HG03039 (cell line): ENCODE results near the gene TTC7B.

ENCODE experiments used
- ATAC-seq: cut with Tn5 transposase; IDR thresholded peaks from one replicate; pipeline ENCODE4 v1.9.1; 2021; ENCODE audit warnings: mild to moderate bottlenecking, moderate library complexity; ENCODE audit not compliant: unreplicated experiment

Gene TTC7B

DNA sequence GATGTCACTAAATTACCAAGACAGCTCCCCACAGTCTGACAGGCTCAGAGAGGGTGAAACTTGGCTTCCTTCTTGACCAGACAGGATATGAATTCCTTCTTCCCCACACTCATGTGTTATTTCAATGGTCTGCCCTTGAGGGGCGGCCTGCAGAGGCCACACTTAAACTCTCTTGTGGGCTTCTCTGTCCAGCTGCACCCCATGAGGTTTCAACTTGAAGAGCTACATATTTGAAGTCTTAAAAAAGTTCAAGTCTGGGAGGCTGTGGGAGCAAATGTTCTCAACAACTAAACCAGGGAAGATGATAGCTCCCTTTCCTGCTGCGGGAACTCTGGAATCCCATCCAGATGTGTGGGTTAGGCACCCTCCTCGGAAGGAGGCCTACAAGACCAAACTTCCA, 98.3 kb downstream of the TTC7B start:
- no peak for ATAC-seq

DNA sequence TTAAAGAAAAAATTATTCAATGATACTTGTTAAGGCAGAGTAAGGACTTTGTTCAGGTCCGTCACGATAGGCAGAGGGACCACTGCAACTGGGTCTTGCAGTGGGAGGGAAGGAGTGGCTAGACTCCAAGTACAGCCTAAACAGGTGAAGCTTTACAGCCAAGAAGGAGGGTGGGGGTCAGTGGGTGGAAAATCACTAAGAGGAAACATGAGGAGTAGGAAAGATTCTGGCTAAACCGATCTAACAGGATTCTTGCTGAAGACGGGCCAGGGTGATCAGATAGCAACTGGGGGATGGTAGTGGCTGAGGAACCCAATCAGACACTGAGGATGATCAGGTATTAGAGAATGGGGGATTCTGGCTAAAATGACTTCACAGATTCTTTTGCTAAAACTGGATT, 100.2 kb downstream of the TTC7B start:
- no peak for ATAC-seq

DNA sequence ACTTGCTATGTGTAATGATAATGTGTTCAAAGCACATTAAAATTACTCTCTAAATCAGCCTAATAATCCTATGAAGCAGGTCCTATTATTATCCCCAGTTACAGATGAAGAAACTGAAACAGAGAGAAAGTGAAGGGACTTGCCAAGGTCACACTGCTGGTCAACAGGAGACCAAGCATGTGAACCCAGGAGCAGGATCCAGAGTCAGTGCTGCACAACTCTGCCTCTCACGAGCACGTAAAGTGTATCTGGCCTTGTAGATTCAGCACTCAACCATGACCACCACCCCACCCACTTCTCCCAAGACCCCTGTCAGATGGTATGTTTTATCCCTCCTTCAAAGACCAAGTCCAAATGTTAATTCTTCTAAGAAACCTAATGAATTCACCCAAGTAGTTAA, 100.7 kb downstream of the TTC7B start:
- ATAC-seq = no peak

DNA sequence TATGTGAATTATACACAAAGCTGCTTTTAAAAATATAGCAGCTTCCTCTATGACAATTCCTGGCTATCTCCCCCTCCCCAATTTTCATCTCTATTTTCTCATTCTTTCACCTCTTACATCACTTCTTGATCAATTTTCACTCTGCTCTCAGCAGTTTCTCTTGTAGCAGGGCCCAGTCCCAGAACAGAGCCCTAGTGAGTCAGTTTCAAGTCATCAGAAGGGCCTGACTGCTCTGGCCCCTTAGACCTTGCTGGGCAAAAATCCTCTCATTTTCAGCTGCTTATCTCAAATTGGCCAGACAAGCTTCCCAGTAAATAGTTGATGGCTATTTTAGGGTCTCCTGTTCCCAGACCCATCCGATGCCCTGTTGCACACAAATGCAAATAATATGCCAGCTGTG, 101.4 kb downstream of the TTC7B start:
- no peak for ATAC-seq

DNA sequence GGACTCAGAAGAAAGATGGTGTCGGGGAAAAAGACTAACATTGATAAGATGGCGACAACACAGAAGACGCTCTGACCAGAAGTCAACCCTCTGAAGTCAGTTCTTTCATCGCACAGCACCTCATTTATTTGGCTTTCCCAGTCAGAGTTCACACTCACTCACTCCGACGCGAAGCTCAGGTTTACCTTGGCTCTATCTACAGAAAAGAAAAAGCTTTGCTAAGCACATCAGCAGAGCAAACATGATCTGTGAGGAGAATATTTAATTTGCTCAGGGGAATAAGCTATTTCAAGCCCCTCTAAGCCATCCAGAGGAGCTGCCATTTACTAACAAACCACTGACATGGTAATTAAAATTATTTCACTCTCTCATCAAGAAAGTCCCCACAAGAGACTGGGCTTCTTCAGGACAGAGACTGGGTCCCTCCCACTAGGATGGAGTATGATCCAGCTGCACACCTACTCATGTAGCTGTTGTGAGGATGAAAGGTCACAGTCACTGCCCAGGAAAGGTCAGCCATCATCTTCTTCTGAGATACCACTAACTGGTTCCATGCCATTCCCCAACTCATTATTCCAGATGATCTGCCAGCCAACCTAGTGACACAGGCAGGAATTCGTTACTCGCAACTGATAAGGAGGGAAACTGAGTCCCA, 111.4 kb downstream of the TTC7B start:
- ATAC-seq = no peak

DNA sequence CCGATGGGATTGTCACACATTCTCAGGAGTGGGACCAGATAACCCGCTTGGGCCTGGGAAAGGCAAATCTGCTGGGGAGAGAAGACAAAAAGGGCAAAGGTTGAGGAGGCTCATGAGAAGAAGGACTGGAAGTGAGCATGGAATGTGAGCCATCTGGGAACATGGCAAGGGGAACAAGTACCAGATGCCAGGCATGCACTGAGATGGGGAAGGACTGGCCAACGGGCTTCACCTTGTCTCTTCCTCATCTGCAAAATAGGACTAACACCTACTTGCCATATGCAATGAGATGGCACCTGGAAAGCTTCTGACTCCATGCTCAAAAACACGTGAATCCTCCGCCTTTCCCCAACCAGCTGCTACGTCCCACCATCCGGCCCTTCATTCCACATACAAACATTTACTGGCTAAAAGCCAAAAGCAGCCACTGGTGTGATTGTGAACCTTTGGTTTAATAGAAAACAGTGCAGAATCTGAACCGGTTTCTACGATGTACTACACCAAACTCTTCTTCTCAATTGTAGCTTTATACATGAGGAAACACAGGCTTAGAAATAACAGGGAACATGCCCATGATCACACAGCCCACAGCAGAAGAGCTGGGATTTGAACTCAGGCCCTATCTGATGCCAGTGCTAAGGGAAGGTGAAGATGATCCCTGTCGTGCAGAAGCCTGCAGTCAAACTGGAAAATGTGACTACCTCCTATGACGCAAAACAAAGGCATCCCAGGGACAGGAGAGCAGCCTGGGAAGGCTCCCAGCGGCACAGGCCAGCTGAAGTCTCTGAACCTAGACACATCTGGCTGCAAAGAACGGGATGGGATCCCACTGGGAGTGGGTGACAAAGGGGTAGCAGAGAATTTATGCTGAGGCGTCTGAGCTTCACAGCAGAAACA, 112.1 kb downstream of the TTC7B start:
- ATAC-seq = no peak

DNA sequence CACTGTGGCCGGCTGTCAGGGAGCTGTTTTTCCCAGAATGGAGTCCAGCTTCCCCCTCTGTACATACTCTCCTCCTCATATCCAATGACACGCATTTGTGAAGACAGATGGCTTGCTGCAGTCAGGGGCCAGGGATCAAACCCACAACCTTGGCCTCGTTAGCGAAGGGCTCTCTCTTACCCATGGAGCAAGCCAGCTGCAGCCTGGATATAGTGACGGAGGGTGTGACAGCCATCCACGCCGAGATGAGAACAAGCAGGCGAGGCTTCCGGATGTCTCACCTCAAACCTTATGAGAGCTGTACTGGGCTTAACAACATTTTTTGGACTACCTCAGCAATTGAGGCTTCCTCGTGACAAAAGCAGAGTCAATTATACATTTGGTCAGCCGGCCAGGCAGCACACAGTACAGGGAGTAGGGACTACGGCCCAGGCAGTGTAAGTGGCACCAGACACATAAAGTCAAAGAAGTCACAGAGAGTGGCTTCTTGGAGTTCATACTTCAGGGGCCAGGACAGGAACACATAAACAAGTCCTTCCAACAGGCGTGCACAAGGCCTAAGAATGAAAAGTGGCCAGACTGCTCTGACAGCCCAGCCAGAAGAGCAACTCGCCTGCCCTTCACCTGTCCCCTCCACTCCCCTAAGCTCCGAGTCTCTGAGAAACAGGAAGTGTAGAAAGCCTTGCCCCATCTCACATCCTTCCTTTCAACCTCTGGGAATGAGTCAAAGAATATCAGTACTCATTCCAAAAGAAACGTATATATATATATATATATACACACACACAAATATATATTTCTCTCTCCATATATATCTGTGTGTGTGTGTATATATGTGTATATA, 115.1 kb downstream of the TTC7B start:
- no peak for ATAC-seq

DNA sequence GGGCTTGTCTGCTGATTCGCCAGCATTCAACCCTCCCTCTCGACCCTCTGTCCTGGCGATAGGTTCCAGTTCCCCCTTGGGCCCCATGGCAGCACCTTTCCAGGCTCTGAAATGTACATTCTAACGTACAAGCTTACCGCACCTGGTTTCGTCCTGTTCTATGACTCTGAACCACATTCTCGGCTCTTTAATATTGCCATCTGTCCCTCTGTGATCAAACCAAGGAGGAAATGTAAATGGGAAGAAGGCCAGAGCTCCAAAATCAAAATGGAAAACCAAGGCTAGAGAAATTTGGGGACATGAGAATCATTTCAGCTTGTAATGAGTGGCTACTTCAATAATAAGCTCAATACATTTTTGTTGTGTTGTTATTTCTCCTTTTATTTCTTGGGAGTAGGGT, 117.2 kb downstream of the TTC7B start:
- no peak for ATAC-seq

DNA sequence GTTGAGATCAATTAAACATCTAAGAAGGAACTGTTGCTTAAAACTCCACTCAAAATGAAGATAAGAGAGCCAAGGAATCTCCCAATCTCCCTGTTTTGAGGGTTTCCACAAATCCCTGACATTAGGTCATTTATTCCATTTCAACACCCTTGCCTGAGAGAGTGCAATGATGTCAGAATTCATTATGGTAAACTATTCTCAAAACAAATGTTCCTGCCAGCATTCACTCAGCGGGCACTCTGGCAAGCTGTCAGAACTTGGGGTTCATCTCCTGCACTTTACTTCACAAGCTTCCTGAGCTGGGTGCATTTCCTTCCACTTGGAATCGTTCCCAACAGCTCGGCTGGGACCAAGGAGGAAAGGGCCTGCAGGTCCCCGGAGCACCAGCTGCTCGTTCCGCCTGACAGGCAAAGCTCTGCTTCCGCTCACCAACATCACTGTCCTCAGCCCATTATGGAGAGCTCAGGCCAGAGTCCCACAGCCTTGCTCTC, 117.8 kb downstream of the TTC7B start:
- no peak for ATAC-seq

DNA sequence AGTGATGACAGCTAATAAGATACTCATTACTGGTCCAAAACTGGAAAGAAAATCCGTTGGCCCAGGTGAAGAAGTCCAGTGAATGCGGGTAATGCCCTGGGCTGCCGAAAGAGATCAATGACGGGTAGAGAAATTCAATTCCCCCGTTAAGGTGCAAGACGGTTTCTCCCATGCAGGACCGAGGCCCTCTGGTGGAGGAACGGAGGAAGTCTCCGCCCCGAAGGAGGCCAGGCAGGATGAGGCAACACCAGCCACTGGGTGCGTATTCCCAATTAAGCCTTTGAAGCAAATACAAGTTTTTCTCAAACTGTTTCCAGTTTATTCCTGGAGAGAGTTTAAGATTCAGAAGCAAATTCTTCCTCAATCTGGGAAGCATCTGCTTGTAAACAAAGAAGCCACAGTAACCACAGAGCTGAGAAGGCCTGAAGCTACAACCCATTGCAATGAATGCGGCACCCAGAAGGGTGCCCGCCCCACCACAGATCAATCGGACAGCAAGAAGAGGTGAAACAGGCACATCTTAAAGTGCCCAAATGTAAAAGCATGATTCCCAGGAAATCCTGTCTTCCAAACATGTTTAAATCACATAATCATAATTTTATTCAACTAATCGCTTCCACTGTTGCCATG, 118.5 kb downstream of the TTC7B start:
- peak; percentile 70 for ATAC-seq

DNA sequence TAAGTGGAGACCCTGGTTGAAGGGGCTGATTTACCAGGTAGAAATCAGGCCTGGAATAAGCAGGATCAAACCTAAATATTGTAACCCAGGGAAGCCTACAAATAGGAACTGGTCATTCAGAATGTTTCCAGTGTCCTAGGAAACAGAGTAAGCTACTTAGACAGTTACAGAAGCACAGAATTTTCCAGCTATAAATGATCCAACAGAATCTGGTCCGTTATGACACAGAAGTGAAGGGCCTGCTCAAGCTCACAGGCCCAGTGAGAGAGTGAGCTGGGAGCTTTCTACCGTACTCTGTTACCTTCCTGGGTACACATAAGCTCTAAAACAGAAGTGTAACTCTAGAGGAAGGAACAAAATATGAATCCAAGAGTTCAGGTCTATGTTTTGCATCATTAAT, 119.1 kb downstream of the TTC7B start:
- no peak for ATAC-seq

DNA sequence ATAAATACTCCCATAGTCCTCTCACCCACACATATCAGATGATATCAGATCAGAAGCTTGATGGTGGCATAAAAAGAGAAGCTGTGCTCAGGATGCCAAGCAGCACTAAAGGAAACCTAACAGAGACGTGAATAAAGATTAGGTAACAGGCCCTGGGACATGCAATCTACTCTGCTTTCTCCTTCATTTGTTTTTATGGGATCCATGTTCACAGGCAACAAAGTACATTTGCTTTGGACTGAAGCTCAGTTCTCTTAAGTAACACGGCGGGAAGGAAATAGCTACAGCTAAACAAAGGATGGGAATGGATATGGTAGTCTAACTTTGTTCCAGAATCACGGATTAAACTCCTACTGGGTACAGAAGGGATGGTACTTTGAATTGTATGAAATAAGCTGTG, 119.5 kb downstream of the TTC7B start:
- ATAC-seq = no peak

DNA sequence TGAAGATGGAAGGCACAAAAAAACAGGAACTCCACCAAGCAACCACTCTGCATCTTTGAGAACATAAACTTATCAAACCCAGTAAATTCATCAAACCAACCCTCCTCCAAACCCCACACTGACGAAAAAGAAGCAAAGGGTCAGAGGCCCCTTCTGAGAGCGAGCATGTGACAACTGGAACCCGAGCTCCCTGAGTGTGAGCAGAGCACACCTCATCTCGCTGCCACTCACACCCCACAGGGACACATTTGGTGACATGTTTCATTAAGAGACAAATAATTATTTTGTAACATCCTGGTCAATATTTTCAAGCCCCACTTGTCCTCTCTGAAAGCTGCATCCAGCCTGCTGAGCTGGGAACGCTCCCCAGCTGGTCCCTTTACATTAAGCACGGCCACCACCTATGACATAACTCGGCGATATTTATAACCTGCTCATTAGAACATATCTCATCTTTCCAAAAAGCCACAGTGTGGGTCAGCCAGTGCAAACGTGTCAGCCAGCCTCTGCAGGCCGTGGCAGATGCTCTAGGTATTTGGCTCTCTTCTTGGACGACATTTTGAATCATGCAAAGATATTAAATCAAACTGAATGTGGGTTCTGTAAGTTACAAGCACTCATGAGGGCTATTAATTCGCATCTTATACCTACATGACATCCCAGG, 120.1 kb downstream of the TTC7B start:
- no peak for ATAC-seq

DNA sequence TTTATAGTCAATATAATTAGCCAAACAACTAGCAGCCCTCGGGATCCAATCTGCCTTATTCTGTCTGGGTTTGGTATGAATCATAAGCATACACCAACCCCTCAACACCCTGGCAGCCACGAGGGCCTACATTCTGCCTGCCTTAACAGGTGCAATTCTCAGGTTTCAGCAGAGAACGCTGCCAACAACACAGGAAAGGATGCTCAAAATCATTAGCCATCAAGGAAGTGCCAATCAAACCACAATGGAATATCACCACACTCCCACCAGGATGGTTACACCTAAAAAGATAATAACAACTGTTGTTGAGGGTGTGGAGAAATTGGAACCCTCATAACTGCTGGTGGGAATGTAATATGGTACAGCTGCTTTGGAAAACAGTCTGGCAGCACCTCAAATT, 122.8 kb downstream of the TTC7B start:
- no peak for ATAC-seq

DNA sequence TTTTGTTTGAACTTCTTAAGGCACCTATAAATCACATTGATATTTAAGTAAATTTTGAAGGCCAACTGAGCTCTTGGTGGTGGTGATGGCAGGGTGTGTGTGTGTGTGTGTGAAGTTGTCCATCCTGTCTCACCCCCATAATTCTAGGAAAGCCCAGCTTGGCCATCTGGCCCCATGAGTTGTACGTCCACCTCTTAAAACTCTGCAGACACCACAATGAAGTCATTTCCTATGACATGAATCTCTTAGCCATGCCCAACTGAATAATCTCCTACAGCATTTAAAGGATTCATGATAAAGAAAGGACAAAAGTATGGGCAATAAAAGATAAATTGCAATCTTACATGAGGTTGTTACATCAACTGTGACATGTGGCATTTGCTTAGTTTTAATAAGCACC, 123.4 kb downstream of the TTC7B start:
- no peak for ATAC-seq

DNA sequence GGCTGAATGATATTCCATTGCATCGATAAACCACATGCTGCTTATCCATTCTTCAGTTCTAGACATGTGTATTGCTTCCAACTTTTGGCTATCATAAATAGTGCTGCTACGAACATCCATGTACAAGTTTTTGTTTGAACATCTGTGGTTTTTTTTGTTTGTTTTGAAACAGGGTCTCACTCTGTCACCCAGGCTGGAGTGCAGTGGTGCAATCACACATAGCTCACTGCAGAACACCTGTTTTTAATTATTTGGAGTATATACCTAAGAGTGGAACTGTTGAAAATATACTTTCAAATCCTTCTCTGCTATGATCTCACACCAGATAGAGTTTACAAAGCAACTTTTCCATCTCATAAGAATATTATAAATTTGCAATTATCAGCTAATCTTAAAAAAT, 124.2 kb downstream of the TTC7B start:
- no peak for ATAC-seq

DNA sequence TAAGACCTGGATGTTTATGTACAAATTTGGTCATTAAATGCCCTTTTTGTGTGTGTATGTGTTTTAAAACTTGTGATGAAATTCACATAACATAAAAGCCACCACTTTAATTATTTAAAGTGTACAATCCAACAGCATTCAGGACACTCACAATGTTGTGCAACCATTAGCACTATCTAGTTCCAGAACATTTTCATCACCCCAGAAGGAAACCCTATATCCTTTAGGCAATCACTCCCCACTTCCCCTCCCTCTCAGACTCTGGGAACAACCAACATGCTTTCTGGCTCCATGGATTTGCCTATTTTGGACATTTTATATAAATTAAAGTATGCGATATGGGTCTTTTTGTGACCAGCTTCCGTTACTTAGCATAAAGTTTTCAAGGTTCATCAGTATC, 124.6 kb downstream of the TTC7B start:
- no peak for ATAC-seq

DNA sequence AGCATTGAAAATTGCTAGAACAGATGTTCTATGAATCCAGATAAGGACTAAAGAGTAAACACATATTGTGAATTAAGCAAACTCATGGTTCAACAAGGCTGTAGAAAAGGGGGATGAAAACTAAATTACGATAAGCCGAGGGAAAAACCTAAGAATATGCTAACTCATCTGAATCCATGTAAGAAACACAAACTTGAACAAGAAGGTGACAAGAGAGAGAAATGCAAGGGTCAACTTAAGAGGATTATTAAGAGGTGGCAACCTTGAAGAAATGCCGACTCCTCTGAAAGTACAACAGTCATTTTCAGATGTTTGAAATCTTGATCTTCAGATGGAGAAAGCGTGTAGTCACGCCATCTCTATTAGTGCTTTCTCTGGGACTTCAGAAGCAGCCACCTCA, 128.6 kb downstream of the TTC7B start:
- no peak for ATAC-seq

DNA sequence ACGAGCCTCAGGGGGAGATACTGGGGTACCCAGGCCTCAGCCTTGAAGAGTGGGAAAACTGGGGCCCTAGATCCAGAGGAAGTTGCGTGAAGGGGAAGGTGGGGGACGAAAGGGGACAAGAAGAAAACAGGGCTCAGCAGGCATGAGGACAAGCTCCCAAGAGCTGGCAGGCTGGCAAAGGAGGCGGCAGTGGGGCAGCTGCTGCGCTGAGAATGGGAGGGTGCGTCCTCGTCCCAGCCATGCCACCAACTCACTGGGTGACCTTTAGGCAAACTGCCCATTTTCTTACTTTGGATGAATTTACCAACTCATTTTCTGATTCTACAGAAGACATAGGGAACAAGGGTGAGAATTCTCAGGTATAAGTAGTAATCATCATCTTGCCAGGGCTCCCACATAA, 133.6 kb downstream of the TTC7B start:
- ATAC-seq = no peak

DNA sequence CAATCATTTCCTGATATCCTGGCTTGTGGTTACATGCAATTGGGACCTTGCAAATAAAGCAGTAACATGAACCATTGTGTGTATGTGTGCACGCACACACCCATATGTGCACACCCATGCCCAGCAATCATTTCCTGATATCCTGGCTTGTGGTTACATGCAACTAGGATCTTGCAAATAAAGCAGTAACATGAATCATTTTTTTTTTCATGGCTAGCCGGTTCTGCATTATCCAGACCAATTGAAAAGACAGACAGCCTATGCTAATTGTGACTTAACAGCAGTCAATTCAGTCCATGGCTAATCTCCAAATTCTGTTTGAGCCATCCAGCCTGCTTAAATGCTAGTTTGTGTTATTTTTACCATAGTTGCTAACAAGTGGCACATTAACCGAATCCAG, 134.3 kb downstream of the TTC7B start:
- ATAC-seq = no peak
